HG03457 (cell line): ENCODE measurements around the gene ABHD16A.
"Not testable (repeated sequence)": the region's sequence is repeated elsewhere in the genome, so short reads cannot be mapped to it uniquely, and the experiment has no call there.

ENCODE experiments used
- ATAC-seq: cut with Tn5 transposase; IDR thresholded peaks from one replicate; pipeline ENCODE4 v1.9.1; 2021; ENCODE audit warnings: moderate number of reproducible peaks; ENCODE audit not compliant: unreplicated experiment

ABHD16A gene

GRCh38 chr6:31715022-31715958 is 12.2 kb upstream of the ABHD16A start, which contains the start of gene LY6G6D:
LY6G6D (plus strand) TSS chr6:31715348; CDS start chr6:31715356, 8 bp downstream.
- ATAC-seq = no peak

GRCh38 chr6:31713991-31714684 is 11.0 kb upstream of the ABHD16A start:
- ATAC-seq = no peak

GRCh38 chr6:31713465-31713864 is 10.3 kb upstream of the ABHD16A start:
- ATAC-seq = no peak

GRCh38 chr6:31712296-31712695 is 9.2 kb upstream of the ABHD16A start:
- ATAC-seq = no peak

GRCh38 chr6:31711233-31711632 is 8.1 kb upstream of the ABHD16A start:
- ATAC-seq = no peak

- no peak for ATAC-seq
Measured at GRCh38 chr6:31710523-31711219, 7.5 kb upstream of the ABHD16A start.

- ATAC-seq = not testable (repeated sequence)
Measured at GRCh38 chr6:31709157-31709556, 6.0 kb upstream of the ABHD16A start.

- no peak for ATAC-seq
Measured at GRCh38 chr6:31708224-31708623, 5.1 kb upstream of the ABHD16A start.

- ATAC-seq = no peak
Measured at GRCh38 chr6:31707701-31708100, 4.6 kb upstream of the ABHD16A start.

- no peak for ATAC-seq
Measured at GRCh38 chr6:31706599-31706998, 3.5 kb upstream of the ABHD16A start, which contains the start of gene LY6G6F. LY6G6F (plus strand) TSS chr6:31706866; CDS start chr6:31706907, 41 bp downstream.

GRCh38 chr6:31705931-31706330 is 2.8 kb upstream of the ABHD16A start:
- ATAC-seq = no peak

- ATAC-seq = no peak
Measured at GRCh38 chr6:31702405-31702818, 712 bp downstream of the ABHD16A start.

- no peak for ATAC-seq
Measured at GRCh38 chr6:31701666-31702404, 1.3 kb downstream of the ABHD16A start.

GRCh38 chr6:31700740-31701401 is 2.3 kb downstream of the ABHD16A start:
- ATAC-seq = no peak

- no peak for ATAC-seq
Measured at GRCh38 chr6:31697555-31697954, 5.6 kb downstream of the ABHD16A start.

GRCh38 chr6:31693535-31693934 is 9.6 kb downstream of the ABHD16A start:
- ATAC-seq = no peak

GRCh38 chr6:31692886-31693285 is 10.2 kb downstream of the ABHD16A start:
- no peak for ATAC-seq

- ATAC-seq = no peak
Measured at GRCh38 chr6:31692353-31692752, 10.8 kb downstream of the ABHD16A start.

GRCh38 chr6:31691564-31692108 is 11.5 kb downstream of the ABHD16A start:
- no peak for ATAC-seq

GRCh38 chr6:31691078-31691463 is 12.1 kb downstream of the ABHD16A start:
- ATAC-seq = no peak
